Hematopoietic multipotent progenitor cell treated with erythropoietin and hydrocortisone succinate and interleukin-3 and kit ligand, for 17 days (in vitro differentiated cells): ENCODE results near the gene FGF18.
"Not testable (repeated sequence)": the region's sequence is repeated elsewhere in the genome, so short reads cannot be mapped to it uniquely, and the experiment has no call there.

Experiments used
- DNase-seq: peaks from one replicate; pipeline ENCODE4 v3.0.0-alpha.2; 2015; ENCODE audit warnings: low spot score

FGF18 gene

DNA sequence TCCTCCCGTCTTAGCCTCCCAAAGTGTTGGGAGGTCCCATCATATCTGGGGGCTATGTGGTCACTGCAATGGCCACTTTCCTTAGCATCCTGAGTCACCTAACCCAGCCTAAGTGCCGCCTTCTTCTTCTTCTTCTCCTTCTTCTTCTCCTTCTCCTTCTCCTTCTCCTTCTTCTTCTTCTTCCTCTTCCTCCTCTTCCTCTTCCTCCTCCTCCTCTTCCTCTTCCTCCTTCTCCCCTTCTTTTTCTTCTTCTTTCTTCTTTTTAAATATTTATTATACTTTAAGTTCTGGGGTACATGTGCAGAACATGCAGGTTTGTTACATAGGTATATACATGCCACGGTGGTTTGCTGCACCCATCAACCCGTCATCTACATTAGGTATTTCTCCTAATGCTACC is 78.0 kb downstream of the FGF18 start:
- DNase-seq: not testable (repeated sequence)

DNA sequence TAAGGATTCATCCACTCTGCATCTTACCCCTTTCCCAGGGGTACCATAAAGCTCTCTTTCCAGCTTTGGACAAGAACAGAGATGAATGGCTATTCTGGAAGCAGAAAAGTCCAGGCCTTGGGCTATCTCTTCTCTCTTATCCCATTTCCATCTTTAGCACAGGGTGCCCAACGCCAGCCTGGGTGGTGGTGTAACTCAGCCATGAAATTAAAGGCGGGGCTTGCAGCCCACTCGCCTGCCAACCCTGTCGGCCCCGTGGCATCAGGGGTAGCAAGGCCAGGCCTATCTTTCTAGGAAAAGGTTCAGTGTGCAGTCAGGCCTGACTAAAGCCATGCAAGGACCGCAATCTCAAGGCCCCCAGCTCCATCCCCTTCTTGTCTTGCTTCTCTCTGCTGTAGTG is 78.7 kb downstream of the FGF18 start:
- no peak for DNase-seq

DNA sequence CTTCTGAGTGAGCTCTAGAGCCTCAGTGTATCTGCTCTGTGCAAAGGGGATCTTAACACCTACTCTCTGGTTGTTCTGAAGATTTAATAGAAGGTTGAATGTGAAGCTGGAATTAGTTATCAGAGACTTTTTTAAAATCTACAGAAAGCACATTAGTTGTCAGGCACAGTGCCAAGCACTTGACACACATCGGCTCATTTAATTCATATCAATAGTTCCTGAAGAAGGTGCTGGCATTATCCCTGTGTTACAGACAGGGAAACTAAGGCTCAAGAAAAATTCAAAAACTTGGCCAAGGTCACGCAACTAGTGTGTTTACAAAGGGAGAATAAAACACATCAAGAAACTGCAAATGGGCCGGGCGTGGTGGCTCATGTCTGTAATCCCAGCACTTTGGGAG is 80.2 kb downstream of the FGF18 start:
- peak; percentile 74 for DNase-seq

- DNase-seq: no peak
Observed at GRCh38 chr5:171505473-171506043, 86.1 kb downstream of the FGF18 start.

GRCh38 chr5:171506951-171507350 is 87.5 kb downstream of the FGF18 start:
- no peak for DNase-seq
